GM19468 (cell line): ENCODE data around the gene RIT1.

Experiments used
- ATAC-seq: cut with Tn5 transposase; IDR thresholded peaks from one replicate; pipeline ENCODE4 v1.9.1; 2021; ENCODE audit warnings: mild to moderate bottlenecking, moderate library complexity, moderate number of reproducible peaks; ENCODE audit not compliant: unreplicated experiment; ENCODE audit errors: extremely low read depth

Gene RIT1

DNA sequence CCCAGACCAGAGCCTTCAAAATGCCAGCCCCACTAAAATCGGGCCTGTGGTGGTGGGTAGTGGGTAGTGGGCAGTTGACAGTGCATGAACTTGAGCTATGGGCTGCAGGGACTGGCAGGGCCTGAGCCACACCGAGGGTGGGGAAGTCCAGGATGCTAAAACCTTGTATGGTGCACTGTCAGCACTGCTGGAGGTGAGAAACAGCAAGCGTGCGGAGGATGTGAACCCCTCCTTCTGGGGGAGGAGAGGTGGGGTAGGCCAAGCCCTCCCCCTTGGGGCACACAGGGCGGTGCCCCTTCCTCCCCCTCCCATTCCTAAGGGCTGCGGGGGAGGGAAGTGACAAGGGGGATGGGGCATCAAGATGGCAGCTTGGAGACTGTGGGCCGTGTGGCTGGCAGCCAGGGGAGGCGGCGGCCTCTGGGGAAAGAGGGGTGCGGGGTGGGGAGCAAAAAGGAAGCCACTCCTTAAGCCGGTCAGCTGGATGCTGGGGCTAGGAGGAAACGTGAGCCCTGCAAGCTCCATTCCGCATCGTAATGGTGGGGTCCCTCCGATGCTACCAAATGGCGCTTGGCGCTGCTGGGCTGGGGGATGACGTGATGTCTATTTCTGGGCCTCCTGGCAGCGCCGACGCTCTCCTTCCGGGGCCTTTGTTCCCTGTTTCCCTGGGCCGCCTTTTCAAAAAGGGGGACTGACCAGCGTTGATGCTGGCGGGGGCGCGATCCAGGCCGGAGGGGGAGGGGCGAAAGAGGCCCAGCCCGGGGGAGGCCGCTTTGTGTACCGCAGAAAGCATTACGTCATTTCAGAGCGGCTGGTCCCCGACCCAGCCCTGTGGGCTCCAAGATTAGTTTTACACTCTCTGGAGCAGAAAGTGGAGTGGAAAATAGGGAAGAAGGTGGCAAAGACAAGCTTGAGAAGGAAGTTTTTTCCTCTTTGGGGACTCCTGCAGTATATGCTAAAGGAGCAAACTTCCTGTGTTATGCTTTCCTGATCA, 51.0 kb downstream of the RIT1 start:
- ATAC-seq = no peak

DNA sequence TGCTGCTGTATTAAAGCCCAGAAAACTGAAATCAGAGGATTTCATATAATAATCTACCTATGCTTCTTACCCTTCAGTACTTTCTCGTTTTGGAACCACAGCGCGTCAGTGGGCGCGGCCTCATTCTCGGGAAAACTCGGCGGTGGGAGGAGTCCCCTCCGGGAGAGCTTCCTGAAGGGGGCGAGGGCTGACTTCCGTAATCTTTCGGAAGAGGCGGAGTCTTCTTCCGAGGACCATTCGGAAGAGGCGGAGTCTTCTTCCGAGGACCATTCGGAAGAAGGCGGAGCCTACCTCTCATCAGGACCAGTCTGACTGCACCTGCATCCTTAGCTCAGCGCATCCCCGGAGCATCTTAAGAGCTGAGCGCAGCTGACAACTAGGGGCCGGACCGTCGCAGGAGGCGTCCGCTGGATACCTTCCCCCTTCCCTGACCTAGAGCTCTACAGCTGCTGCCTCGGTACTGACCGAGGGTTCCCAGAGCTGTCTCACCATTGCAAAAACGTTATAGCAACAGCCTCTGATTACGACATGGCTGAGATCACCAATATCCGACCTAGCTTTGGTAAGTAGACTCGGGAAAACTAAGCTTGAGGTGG, 51.8 kb downstream of the RIT1 start, which contains the start of gene SYT11:
Gene SYT11, plus strand, starts transcription at position 334 of the 596 bp plus-strand sequence. Its CDS starts 195 bp downstream, at position 529.
- ATAC-seq = peak; percentile 65

- no peak for ATAC-seq
Observed at GRCh38 chr1:155858800-155859233, 52.3 kb downstream of the RIT1 start.

DNA sequence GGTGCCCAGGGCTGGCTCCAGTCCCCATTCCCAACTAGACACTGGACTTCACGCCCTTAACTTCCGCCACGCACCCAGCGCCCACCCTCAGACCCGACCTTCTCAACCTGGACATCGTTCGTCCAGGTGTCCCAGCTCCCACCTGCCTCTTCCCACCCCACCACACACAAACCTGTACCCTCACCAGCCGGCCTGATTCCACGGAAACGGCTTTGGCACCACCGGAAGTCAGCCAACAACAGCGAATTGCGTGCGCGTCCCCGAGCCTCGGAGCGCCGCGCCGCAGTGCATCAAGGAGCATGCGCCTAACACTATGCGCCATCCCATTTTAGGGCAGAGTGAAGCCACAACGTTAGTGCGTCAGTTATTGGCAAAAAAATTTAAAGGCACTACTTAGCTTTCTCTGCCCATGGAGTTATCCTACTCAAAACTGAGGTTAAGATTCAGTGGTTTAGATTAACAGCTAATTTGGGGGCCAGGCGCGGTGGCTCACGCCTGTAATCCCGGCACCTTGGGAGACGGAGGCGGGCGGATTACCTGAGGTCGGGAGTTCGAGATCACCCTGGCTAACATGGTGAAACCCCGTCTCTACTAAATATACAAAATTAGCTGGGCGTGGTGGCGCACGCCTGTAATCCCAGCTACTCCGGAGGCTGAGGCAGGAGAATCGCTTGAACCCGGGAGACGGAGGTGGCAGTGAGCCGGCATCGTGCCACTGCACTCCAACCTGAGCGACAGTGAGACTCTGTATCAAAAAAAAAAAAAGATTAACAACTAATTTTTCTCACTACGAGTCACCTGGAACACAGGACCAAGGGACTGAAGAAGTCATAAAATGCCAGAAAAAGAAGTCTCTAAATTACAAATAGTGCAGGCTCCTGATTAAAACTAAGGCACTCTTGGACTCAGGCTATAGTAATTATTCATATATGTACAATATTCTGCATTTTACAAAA, 53.9 kb downstream of the RIT1 start, which contains the start of gene GON4L:
Gene GON4L, minus strand, starts transcription at position 240 of the 956 bp plus-strand sequence. CDS start 3,434 bp downstream, outside the sequence.
- ATAC-seq = no peak

GRCh38 chr1:155856257-155856974, 54.7 kb downstream of the RIT1 start:
- ATAC-seq = no peak

DNA sequence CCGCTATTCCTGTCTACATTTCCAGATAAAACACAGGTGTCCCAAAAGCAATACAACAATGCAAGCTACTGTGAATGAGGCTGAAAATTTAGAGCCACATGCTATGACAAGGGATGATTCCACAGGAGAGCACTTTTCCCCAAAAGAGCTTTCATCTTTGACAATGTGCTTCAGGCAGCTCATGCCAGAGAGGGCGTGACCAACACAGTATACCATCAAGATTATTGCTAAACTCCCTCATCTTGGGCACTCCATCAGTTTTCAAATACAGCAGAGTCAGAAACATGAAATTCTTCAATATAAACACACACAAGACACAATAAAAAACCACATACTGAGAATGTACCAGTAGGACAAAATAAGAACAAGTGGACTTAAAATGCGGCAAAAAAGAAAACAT, 60.8 kb downstream of the RIT1 start:
- ATAC-seq = no peak

DNA sequence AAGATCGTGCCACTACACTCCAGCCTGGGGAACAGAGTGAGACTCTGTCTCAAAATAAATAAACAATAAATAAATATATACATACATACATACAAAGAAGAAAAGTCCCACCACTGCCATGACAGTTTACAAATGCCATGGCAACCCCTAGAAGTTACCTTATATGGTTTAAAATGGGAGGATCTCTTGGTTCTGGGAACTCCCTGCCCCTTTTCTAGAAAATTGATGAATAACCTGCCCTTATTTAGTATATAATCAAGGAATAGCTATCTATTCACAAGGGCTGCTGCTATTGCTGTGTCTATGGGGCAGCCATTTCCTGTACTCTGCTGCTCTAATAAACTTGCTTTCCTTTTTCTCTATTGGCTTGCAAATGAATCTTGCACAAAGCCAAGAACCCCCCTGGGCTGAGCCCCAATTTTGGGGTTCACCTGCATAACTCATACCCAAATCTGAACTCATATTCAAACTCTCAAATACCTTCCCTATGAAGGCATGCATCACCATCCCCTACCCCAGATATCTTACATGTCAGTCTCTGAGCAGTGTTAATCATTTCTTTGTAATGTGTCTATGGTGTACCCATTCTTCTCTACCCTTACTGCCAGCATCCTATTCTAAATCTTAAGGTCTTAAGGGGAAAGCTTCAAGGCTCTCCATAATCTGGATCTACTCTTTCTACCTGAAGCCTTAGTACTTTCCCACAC, 63.2 kb downstream of the RIT1 start:
- ATAC-seq = no peak
